GM18907 (cell line): ENCODE data around the gene CAVIN2.

ENCODE experiments used
- ATAC-seq: cut with Tn5 transposase; IDR thresholded peaks from one replicate; pipeline ENCODE4 v1.9.1; 2021; ENCODE audit warnings: mild to moderate bottlenecking, moderate library complexity; ENCODE audit not compliant: unreplicated experiment

Gene CAVIN2

GRCh38 chr2:191866195-191866594 lies 19.3 kb upstream of the CAVIN2 start:
- ATAC-seq: no peak

- no peak for ATAC-seq
These were observed 17.9 kb upstream of the CAVIN2 start for GRCh38 chr2:191864628-191865374.

GRCh38 chr2:191863988-191864387 lies 17.1 kb upstream of the CAVIN2 start:
- ATAC-seq: no peak

GRCh38 chr2:191862156-191862775 lies 15.4 kb upstream of the CAVIN2 start:
- ATAC-seq: no peak

GRCh38 chr2:191860760-191861466 lies 14.0 kb upstream of the CAVIN2 start:
- no peak for ATAC-seq

- ATAC-seq: no peak
These were observed 12.8 kb upstream of the CAVIN2 start for GRCh38 chr2:191859681-191860080.

- no peak for ATAC-seq
These were observed 11.0 kb upstream of the CAVIN2 start for GRCh38 chr2:191857886-191858285.

- ATAC-seq: no peak
These were observed 10.4 kb upstream of the CAVIN2 start for GRCh38 chr2:191857259-191857805.

- ATAC-seq: no peak
These were observed 9.4 kb upstream of the CAVIN2 start for GRCh38 chr2:191856111-191856876.

- ATAC-seq: no peak
These were observed 8.5 kb upstream of the CAVIN2 start for GRCh38 chr2:191855382-191855781.

GRCh38 chr2:191854382-191855372 lies 7.8 kb upstream of the CAVIN2 start:
- ATAC-seq: no peak

GRCh38 chr2:191853843-191854242 lies 7.0 kb upstream of the CAVIN2 start:
- no peak for ATAC-seq

- ATAC-seq: no peak
These were observed 4.3 kb upstream of the CAVIN2 start for GRCh38 chr2:191851158-191851557.

- ATAC-seq: no peak
These were observed 2.2 kb upstream of the CAVIN2 start for GRCh38 chr2:191848771-191849767.

- ATAC-seq: no peak
These were observed 876 bp upstream of the CAVIN2 start for GRCh38 chr2:191847764-191848163.

- peak; percentile 32 for ATAC-seq
These were observed 893 bp downstream of the CAVIN2 start for GRCh38 chr2:191845876-191846514.

- ATAC-seq: no peak
These were observed 1.6 kb downstream of the CAVIN2 start for GRCh38 chr2:191845248-191845715.

GRCh38 chr2:191844706-191845105 lies 2.2 kb downstream of the CAVIN2 start:
- no peak for ATAC-seq
